GM20431 (cell line): ENCODE data around the gene UCP2.

Source experiments
- in situ Hi-C: fragments of 300-500 bp; cut with MseI, MboI; formaldehyde crosslinking; loops from one replicate; pipeline ENCODE4 v1.15.0; 2020; ENCODE audit warnings: low sequenced_read_pairs; ENCODE audit not compliant: unreplicated experiment

The UCP2 gene, protein sequence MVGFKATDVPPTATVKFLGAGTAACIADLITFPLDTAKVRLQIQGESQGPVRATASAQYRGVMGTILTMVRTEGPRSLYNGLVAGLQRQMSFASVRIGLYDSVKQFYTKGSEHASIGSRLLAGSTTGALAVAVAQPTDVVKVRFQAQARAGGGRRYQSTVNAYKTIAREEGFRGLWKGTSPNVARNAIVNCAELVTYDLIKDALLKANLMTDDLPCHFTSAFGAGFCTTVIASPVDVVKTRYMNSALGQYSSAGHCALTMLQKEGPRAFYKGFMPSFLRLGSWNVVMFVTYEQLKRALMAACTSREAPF

DNA sequence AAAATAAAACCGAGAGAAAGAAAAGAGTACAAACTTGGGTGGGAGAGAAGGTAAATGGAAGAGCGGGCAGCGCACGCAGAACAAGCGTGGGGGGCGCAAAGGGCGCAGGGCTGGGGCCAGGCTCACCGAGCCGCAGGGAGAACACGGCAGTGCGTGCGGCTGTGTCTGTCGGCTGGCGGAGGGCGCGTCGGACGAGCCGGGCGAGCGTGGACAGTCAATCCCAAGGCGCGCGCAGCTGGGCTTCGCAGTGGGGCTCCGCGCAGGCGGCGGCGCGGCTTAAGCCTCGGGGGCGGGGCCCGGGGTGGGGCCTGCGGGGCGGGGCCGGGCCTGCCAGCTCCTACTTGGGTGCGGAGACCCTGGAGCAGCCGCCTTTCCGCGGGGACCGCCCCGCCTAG lies at the start of gene UCP2:
Gene UCP2 (minus strand): TSS at position 249 of the 395 bp plus-strand sequence. CDS start 4,465 bp downstream, outside the sequence.
- in situ Hi-C loops = no loop called here

DNA sequence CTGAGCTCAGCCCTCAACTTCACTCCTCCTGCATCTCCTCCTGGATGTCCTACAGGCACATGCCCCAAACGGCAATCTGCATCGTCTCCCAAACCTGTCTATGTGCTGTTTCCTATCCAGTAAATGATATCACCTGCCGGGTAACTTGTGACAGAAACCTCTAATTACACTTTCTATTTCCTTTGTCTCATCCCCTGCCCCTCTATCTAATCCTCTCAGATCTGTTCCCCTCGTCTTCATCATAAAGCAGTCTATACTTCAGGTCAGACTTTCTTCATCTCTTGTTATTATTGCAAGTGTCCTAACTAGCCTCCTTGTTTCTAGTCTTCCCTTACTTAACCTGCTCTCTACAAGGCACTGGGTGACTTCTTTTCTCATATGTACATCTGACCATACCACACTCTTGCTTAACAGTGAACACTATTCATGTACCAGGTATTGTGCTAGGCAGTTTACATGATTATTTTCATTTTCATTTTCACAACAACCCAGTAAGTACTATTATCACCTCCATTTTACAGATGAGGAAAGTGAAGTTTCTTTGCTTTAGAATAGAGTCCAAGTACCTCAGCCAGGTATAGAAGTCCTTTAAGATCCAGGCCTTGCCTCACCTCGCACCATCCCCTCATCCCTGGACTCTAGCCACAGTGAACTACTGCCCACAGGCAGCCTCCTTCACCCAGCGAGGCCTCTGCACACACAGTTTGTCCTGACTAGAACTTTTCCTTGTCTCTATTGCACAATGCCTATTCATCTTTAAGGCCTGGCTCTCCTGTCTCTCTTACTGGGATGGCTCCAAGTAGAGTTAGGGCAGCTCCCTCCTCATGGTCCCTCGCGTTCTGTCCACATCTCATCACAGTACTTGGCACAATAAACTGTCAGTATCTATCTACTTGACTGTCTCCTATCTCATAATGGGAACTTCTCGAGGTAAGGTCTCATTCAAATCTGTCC lies 48.4 kb upstream of the UCP2 start:
- in situ Hi-C loops = no loop called here

DNA sequence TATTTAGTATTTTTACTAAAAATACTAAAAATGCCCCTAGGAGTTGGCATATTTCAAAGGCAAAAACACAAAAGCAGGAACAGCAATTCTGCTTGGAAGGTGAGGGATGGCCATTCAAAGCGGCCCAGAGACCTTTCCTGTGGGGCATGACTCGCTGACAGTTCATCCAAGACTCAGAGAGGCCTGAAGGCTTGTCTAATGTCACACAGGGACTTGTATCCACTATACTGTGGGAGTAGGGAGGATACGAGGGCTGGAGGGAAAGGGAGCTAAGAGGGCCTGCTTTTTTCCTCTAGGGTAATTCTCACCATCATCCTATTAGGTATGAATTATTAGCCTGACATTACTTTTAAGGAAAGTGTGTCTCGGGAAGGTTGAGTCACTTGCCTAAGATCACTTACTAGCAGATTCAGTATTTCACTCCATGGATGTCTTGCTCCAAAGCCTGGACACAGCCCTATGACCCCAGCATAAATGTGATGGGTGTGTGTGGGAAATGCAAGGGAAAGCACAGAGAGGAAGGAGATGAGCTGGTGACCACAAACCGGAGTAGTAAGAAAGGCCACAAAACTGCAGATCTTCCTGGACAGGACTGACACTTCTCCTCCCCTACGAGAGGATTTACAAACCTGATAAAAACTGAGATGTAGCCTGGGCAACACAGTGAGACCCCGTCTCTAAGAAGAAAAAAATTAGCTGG lies 43.0 kb upstream of the UCP2 start:
- in situ Hi-C loops = no loop called here

DNA sequence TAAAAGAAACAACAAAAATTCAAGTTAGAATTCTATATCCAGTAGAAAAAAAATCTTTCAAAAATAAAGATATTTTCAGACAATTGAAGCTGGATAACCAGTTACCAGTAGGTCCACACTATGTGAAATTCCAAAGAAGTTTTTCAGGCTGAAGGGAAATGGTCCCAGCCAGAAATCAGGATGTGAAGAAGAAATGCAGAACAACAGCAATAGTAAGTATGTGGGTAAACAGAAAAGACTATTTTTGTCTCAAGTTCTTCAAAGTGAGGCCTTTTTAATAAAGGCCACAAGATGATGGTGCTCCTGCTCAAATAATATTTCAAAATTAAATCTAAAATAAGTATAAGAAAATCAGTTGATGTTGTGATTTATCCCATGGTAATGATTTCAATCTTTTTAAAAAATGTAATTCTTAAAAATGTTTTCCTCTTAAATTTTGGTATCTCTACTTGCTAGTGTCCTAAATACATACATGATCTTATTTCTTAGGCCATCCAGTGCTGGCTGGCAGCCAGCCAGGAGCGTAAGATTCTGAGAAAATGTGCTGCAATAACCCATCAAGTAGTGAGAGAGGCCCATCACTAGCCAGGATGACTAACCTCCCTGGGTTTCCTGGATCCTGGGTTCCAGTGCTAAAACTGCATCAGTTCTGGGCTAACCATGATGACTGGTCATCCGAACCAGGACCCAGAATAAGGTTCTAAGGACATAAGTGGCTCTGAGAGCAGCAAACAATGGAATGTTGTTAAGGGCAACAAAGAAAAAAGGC lies 41.8 kb upstream of the UCP2 start:
- in situ Hi-C loops = no loop called here

DNA sequence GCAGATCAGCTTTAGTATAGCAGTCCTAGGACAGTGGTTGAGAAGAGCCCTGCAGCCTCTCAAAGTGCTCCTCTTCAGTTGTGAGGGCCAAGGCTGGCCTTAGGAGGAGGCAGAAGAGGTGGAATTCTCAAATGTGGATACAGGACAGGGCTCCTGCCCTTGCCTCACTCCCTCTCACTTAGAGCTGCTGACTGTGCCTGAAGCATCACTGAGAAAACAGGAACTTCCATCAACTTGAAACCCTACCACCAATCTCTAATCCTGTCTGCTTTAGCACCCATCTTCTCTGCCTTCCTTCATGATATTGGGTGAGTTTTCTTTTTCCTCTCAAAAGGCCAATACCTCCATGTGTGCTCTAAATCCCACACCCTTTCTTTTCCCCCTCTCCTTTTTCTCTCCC lies 40.6 kb upstream of the UCP2 start:
- in situ Hi-C loops = no loop called here

DNA sequence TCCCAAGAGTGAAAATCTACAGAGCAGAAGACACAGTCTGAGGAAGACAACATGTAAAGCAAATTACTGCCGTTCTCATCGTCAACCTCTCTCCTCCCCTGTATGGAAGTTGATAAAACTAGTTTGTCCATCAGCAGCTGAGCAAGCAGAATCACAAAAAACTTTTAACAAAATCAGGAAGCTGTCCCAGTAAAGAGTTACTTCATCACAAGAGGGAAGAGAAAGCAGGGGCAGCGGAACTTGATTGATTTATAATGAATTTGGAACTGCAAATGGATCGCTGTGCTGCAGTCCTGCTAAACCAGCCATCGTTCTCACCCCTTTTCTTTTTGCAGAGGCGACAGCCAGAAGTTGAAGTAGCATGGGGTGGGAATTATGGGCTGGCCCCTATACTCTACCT lies 39.9 kb upstream of the UCP2 start:
- in situ Hi-C loops = no loop called here

DNA sequence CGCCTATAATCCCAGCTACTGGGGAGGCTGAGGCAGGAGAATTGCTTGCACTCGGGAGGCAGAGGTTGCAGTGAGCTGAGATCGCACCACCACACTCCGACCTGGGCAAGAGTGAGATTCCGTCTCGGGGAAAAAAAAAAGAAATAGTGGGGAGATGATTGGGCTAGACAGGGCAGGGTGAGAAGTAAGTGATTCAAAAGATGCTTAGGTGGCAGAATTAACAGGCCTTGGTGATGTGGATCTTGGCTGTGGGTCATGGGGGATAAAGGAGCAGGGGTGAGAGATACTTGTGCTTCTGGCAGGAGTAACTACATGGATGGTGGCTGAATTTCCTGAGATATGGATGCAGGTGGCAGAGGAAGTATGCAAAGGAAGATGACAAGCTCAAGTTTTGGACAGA lies 39.4 kb upstream of the UCP2 start:
- in situ Hi-C loops = no loop called here

DNA sequence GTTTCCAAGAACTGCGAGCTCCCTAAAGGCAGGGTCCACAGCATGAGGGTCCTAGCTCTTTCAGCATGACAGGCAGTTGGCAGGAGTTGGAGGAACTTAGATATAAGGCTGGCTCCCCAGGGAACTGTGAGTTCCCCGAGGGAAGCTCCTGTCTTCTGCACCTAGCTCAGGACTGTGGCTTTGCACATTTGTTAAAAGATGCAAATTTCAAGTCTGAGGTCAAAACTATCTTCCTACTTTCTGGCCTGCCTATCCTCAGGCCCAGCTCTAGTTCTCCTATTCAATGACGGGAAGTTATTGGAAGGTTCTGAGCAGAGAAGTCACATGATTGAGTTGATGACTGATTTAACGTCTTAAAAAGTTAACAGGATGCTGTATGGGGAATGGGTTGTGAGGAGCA lies 37.9 kb upstream of the UCP2 start:
- in situ Hi-C loops = no loop called here

DNA sequence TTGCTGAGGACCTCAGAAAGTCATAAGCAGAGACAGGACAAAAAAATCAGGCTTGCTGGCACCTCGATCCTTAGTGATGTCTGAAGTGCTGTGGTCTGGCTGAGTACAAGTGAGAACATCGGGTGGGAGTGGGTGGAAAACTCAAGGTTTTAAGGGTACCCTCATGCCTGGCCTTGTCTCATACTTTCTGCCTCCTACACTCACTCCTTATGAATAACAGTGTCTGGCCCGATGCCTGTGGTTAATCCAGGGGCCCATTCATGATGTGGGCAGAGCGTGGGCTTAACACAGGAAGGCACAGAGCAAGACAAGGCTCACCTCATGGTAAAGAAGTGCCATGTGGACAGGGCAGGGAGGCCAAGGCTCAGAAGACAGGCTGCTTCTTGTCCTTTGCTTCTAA lies 37.2 kb upstream of the UCP2 start:
- in situ Hi-C loops = no loop called here

DNA sequence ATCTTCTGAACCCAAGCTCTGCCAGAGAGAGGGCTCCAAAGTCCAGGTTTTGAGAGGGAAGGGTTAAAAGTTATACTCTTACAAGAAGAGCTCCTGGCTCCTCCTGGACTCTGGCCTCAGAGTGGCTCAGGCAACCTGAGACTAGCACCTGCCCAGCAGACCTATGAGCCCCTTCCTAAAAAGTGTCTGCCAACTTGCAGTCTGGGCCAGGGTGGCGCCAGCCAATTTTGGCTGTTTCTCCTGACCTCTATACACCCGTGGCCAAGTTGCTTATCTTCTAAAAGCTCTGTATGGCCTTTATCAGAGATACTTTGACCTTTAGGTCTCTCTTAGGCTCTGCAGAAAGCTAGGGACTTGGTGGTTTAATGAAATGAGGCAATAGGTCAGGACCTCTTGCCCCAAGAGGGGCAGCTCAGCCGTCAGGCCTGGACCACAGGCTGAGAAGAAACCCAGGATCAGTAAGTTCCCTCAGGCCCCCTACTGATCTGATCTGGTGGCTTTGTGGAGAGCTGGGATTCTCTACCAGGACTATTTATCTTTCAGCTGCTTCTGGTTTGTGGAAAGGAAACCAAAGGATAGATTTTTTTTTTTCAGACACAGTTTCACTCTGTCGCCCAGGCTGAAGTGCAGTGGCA lies 36.6 kb upstream of the UCP2 start:
- in situ Hi-C loops = no loop called here

DNA sequence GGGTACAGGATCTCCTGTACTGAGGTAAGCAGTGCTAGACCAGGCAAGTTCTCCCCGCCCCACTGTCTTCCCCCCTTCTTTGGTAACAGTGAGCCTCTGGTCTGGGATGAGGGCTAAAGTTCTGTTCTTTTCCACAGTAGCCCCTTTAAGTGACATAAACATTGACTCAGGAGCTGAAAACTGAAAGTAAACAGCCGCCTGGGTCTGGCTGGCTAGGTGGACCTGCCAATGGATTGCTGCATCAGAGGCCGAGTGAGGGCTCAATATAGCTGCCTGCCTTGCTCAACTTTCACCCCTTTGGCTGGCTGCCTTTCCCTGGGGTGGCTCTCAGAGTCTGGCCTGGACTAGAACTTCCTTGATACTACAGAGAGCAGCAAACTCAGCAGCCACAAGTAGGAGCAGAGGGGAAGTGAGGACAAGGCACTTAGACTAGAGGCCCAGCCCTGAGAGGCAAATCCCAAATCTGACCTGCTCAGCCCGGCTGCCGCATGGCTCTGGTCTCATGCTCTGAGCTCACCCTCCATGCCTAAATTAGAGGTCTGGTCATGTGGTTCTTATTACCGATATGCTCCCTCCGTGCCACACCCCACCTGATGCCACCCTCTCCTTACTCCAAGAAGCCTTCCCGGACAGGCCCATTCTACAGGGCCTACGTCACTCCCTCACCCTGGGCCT lies 35.8 kb upstream of the UCP2 start:
- in situ Hi-C loops = no loop called here

DNA sequence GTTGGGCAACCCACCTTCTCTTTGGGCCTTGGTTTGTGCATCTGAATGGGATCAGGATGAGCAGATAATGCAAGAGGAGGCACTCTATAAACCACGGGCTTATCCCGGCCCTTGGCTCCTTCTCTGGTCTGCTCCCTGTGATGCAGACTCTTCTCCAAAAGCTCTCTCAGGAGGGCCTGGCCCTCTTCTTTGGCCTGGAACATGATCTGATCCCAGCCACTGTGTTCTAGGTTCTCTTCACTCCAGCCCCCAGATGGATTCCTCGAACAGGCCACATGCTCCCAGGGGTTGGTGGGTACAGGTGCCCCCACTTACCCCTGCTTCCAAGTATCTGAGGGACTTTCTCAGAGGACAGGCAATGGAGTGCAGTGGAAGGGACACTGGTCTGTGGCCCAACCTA lies 35.0 kb upstream of the UCP2 start:
- in situ Hi-C loops = no loop called here

DNA sequence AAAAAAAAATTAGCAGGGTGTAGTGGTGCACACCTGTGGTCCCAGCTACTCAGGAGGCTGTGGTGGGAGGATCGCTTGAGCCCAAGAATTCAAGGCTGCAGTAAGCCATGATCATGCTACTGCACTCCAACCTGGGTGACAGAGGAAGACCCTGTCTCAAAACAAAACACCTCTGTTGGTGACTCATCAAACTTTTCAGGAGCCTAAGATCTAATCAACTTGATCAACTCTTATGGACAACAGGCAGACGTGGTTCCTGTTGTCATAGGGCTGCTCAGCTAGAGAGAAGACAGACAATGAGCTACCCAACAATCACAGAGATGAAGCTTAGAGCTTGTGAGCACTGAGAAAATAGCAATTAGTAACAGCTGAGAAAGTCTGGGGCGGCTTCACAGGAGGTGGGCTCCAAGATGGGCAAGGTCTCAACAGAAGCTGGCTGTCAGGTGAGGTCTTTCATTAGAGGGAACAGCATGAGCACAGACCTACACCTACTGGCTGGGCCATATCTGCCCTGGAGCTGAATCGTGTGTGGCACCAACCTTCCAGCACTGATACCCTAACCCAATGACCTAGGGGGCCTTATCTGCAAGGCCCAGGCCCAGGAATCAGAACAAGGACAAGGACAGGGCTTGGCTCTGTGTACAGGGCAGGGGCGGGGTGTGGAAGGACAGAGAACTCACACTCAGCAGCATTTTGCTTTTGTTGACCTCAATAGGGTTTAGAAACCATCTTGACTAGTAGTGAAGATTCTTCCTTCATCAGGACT lies 33.5 kb upstream of the UCP2 start:
- in situ Hi-C loops = no loop called here

DNA sequence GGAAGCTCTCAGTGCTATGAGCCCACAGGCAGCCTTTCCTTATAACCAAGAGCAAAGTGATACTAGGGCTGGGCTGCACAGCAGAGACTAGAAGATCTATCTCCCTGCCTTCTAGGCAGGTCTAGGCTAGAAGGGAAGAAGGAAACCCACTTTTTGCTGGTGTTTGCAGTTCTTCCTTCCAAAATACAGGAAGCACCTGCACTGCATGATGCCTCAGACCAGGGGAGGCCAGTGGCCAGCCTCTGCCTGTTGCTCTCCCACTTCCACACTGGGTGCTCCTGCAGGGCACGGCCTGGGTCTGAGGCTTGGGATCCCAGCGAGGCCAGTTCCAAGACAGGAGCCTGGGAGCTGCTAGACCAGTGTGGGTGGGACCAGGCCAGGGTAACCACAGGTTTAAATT lies 32.2 kb upstream of the UCP2 start:
- in situ Hi-C loops = no loop called here

DNA sequence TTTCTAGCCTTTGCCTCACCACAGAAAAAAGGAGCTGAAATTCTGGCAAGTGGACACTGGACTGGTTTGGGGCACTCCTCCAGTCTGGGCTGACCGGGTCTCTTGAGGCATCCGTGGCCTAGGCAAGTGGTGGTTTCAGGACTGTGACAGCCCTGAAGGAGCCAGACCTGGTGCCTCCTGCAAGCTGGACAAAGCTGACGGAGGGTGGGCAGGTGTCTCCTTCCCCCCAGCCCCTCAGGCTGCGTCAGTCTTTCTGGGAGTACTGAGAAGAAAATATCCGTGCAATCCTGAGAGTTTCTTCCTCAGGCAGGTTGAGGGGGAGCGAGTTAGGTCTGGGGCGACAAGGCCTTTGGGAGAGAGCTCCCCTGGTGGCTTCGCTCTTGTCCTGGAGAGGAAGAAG lies 30.5 kb upstream of the UCP2 start:
- in situ Hi-C loops = no loop called here

DNA sequence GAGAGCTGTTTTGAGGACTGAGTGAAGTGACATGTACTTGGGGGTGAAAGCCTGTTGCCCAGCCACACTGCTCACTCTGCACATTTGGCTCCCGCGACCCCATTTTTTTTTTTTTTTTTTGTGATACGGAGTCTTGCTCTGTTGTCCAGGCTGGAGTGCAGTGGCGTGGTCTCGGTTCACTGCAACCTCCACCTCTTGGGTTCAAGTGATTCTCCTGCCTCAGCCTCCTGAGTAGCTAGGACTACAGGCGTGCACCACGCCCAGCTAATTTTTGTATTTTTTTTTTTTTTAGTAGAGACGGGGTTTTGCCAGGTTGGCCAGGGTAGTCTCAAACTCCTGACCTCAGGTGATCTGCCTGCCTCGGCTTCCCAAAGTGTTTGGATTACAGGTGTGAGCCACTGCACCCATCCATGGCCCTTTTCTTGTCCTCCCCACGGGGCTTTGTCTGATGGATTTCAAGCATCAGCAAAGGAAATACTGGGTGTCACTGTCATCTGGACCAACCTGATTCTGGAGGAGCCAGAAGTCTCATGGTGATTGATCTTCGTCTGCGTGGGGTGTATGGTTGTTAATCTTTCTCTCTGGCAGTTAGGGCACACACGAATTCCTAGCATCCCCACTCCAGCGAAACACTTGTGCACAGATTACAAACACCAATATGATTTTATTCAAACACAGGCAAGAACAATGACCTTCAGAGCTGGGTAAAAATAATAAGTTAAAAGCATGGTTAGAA lies 29.6 kb upstream of the UCP2 start:
- in situ Hi-C loops = no loop called here

DNA sequence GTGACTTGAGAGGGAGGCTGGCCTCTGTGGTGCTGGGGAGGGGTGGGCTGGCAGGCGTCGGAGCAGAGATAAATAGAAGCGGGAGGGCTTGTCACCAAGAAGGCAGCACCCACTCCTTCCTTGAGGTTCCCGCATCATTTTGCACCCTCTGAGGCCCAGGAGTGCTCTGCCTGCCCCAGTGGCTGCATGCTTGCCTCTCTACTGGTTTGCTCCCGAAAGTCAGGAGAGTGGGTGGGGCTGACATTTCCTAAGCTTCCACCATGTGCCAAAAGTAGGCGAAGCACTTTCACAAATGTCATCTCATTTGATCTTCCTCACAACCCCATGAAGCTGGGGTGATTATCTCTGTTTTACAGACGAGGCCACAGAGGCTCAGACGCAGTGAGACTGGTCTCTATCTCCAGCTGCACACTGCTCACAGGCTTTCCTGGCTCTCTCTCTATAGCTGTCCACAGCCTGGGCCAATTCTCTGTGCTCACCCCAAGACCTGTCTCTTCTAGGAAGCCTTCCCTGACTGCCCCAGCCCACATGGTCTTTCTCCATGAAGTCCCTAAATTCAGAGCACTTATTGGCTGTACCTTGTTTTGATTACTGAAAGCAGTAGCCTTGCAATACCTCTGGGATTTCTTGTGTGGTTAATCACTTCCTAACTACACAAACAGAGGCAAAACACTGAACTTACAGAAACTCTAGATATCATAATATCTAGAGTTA lies 28.9 kb upstream of the UCP2 start:
- in situ Hi-C loops = no loop called here
